ENCODE data around the gene PARN.

The PARN gene

GRCh38 chr16:14572535-14572934 lies 57.5 kb downstream of the PARN start:
- peaks cover 25% of the 10 kb centered on the region for H3K36me3 ChIP-seq (ENCODE audit: insufficient read depth, low read length)
- H3K9ac ChIP-seq (ENCODE audit: low read depth, low read length) = no peak overlapping the region
- peaks cover 16% of the 10 kb centered on the region for H3K9me3 ChIP-seq (ENCODE audit: control insufficient read depth, insufficient read depth, low read length)
- no peaks in the 10 kb centered on the region for H3K4me1 ChIP-seq (ENCODE audit: insufficient read depth, low read length)

- no peak overlapping the region for H3K9ac ChIP-seq (ENCODE audit: low read depth, low read length)
- H3K9me3 ChIP-seq (ENCODE audit: control insufficient read depth, insufficient read depth, low read length) = no peaks in the 10 kb centered on the region
- H3K36me3 ChIP-seq (ENCODE audit: insufficient read depth, low read length) = no peaks in the 10 kb centered on the region
- peaks cover 14% of the 10 kb centered on the region; the same call in 1 of the 2 replicates for H3K4me1 ChIP-seq (ENCODE audit: insufficient read depth, low read length)
These were observed 60.8 kb downstream of the PARN start for GRCh38 chr16:14569213-14569612.

GRCh38 chr16:14566599-14566998 lies 63.5 kb downstream of the PARN start:
- no peak overlapping the region for H3K9ac ChIP-seq (ENCODE audit: low read depth, low read length)
- peaks cover 17% of the 10 kb centered on the region; the same call in 1 of the 2 replicates for H3K4me1 ChIP-seq (ENCODE audit: insufficient read depth, low read length)

GRCh38 chr16:14565688-14566025 lies 64.4 kb downstream of the PARN start:
- no peaks in the 10 kb centered on the region for H3K9me3 ChIP-seq (ENCODE audit: control insufficient read depth, insufficient read depth, low read length)
- H3K9ac ChIP-seq (ENCODE audit: low read depth, low read length) = no peak overlapping the region
- no peaks in the 10 kb centered on the region for H3K36me3 ChIP-seq (ENCODE audit: insufficient read depth, low read length)
- peaks cover 17% of the 10 kb centered on the region; the same call in 1 of the 2 replicates for H3K4me1 ChIP-seq (ENCODE audit: insufficient read depth, low read length)

More at GRCh38 chr16:14566599-14566998, 63.5 kb downstream of the PARN start:
- Histone ChIP-seq H3K36me3 (ENCODE audit: insufficient read depth, low read length) (no peaks in the 10 kb centered on the region), H3K9me3 (ENCODE audit: control insufficient read depth, insufficient read depth, low read length) (no peaks in the 10 kb centered on the region)

- Histone ChIP-seq H3K4me1 (ENCODE audit: insufficient read depth, low read length) (peaks cover 17% of the 10 kb centered on the region; the same call in 1 of the 2 replicates), H3K9ac (ENCODE audit: low read depth, low read length) (no peak overlapping the region), H3K9me3 (ENCODE audit: control insufficient read depth, insufficient read depth, low read length) (no peaks in the 10 kb centered on the region), H3K36me3 (ENCODE audit: insufficient read depth, low read length) (no peaks in the 10 kb centered on the region)
These were observed 65.0 kb downstream of the PARN start for GRCh38 chr16:14564861-14565687.

GRCh38 chr16:14564323-14564722 lies 65.7 kb downstream of the PARN start:
- H3K9me3 ChIP-seq (ENCODE audit: control insufficient read depth, insufficient read depth, low read length) = no peaks in the 10 kb centered on the region
- H3K4me1 ChIP-seq (ENCODE audit: insufficient read depth, low read length) = peaks cover 17% of the 10 kb centered on the region; the same call in 1 of the 2 replicates
- H3K9ac ChIP-seq (ENCODE audit: low read depth, low read length) = no peak overlapping the region
- H3K36me3 ChIP-seq (ENCODE audit: insufficient read depth, low read length) = no peaks in the 10 kb centered on the region; the same call in 1 of the 2 replicates

- Histone ChIP-seq H3K9me3 (ENCODE audit: control insufficient read depth, insufficient read depth, low read length) (no peaks in the 10 kb centered on the region), H3K9ac (ENCODE audit: low read depth, low read length) (no peak overlapping the region), H3K36me3 (ENCODE audit: insufficient read depth, low read length) (no peaks in the 10 kb centered on the region; the same call in 1 of the 2 replicates), H3K4me1 (ENCODE audit: insufficient read depth, low read length) (peaks cover 17% of the 10 kb centered on the region; the same call in 1 of the 2 replicates)
These were observed 67.2 kb downstream of the PARN start for GRCh38 chr16:14562691-14563491.

- Histone ChIP-seq H3K36me3 (ENCODE audit: insufficient read depth, low read length) (no peaks in the 10 kb centered on the region; the same call in none of the 2 replicates), H3K9ac (ENCODE audit: low read depth, low read length) (no peak overlapping the region), H3K9me3 (ENCODE audit: control insufficient read depth, insufficient read depth, low read length) (no peaks in the 10 kb centered on the region), H3K4me1 (ENCODE audit: insufficient read depth, low read length) (peaks cover 16% of the 10 kb centered on the region; the same call in 1 of the 2 replicates)
These were observed 69.5 kb downstream of the PARN start for GRCh38 chr16:14560523-14560922.

- Histone ChIP-seq H3K36me3 (ENCODE audit: insufficient read depth, low read length) (no peaks in the 10 kb centered on the region; the same call in none of the 2 replicates), H3K9me3 (ENCODE audit: control insufficient read depth, insufficient read depth, low read length) (no peaks in the 10 kb centered on the region), H3K9ac (ENCODE audit: low read depth, low read length) (no peak overlapping the region), H3K4me1 (ENCODE audit: insufficient read depth, low read length) (peaks cover 9% of the 10 kb centered on the region; the same call in 1 of the 2 replicates)
These were observed 70.2 kb downstream of the PARN start for GRCh38 chr16:14559809-14560241.

- H3K9me3 ChIP-seq (ENCODE audit: control insufficient read depth, insufficient read depth, low read length) = no peaks in the 10 kb centered on the region
- H3K9ac ChIP-seq (ENCODE audit: low read depth, low read length) = no peak overlapping the region
- H3K4me1 ChIP-seq (ENCODE audit: insufficient read depth, low read length) = peaks cover 15% of the 10 kb centered on the region
- no peaks in the 10 kb centered on the region; the same call in none of the 2 replicates for H3K36me3 ChIP-seq (ENCODE audit: insufficient read depth, low read length)
These were observed 76.6 kb downstream of the PARN start for GRCh38 chr16:14553447-14553846.

GRCh38 chr16:14549789-14550153 lies 80.3 kb downstream of the PARN start:
- Histone ChIP-seq H3K36me3 (ENCODE audit: insufficient read depth, low read length) (no peaks in the 10 kb centered on the region; the same call in 1 of the 2 replicates), H3K9me3 (ENCODE audit: control insufficient read depth, insufficient read depth, low read length) (no peaks in the 10 kb centered on the region), H3K9ac (ENCODE audit: low read depth, low read length) (no peak overlapping the region), H3K4me1 (ENCODE audit: insufficient read depth, low read length) (peaks cover 15% of the 10 kb centered on the region)

GRCh38 chr16:14548933-14549788 lies 80.9 kb downstream of the PARN start:
- Histone ChIP-seq H3K36me3 (ENCODE audit: insufficient read depth, low read length) (no peaks in the 10 kb centered on the region; the same call in 1 of the 2 replicates), H3K9me3 (ENCODE audit: control insufficient read depth, insufficient read depth, low read length) (no peaks in the 10 kb centered on the region), H3K9ac (ENCODE audit: low read depth, low read length) (no peak overlapping the region), H3K4me1 (ENCODE audit: insufficient read depth, low read length) (peaks cover 15% of the 10 kb centered on the region)

- peaks cover 2% of the 10 kb centered on the region; the same call in 1 of the 2 replicates for H3K36me3 ChIP-seq (ENCODE audit: insufficient read depth, low read length)
- H3K4me1 ChIP-seq (ENCODE audit: insufficient read depth, low read length) = peaks cover 15% of the 10 kb centered on the region
- H3K9ac ChIP-seq (ENCODE audit: low read depth, low read length) = no peak overlapping the region
- H3K9me3 ChIP-seq (ENCODE audit: control insufficient read depth, insufficient read depth, low read length) = no peaks in the 10 kb centered on the region
These were observed 84.6 kb downstream of the PARN start for GRCh38 chr16:14545346-14545884.
